ENCODE results near the gene NUTM2B.
"Not testable (repeated sequence)": the region's sequence is repeated elsewhere in the genome, so short reads cannot be mapped to it uniquely, and the experiment has no call there.

DNA sequence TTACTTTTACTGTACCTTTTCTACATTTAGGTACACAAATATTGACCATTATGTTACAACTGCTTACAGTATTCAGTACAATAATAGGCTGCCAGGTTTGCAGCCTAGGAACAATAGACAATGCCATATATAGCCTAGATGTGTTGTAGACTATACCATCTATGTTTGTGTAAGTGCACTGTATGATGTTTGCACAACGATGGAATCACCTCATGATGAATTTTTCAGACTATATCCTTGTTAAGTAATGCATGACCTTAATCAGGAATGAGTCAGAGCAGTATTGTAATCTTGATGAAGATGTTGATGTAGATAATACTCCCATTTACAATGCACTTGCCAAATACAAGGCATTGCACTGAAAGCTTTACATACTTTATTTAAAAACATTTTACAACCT is 23.6 kb downstream of the NUTM2B start:
- TF ChIP-seq, protein P1, sequence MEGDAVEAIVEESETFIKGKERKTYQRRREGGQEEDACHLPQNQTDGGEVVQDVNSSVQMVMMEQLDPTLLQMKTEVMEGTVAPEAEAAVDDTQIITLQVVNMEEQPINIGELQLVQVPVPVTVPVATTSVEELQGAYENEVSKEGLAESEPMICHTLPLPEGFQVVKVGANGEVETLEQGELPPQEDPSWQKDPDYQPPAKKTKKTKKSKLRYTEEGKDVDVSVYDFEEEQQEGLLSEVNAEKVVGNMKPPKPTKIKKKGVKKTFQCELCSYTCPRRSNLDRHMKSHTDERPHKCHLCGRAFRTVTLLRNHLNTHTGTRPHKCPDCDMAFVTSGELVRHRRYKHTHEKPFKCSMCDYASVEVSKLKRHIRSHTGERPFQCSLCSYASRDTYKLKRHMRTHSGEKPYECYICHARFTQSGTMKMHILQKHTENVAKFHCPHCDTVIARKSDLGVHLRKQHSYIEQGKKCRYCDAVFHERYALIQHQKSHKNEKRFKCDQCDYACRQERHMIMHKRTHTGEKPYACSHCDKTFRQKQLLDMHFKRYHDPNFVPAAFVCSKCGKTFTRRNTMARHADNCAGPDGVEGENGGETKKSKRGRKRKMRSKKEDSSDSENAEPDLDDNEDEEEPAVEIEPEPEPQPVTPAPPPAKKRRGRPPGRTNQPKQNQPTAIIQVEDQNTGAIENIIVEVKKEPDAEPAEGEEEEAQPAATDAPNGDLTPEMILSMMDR (conservative IDR thresholded peaks at IDR 0.05), result not testable (repeated sequence)
- not testable (repeated sequence) for TF ChIP-seq EZH2 (IDR thresholded peaks at IDR 0.05; ENCODE audit: low read depth)
